LoVo (cell line): ENCODE results near the gene DHX8.
"Not testable (repeated sequence)": the region's sequence is repeated elsewhere in the genome, so short reads cannot be mapped to it uniquely, and the experiment has no call there.

ENCODE experiments used
- DNase-seq: peaks from one replicate; pipeline ENCODE4 v3.0.0-alpha.2; 2016; ENCODE audit warnings: low spot score

Gene DHX8

DNA sequence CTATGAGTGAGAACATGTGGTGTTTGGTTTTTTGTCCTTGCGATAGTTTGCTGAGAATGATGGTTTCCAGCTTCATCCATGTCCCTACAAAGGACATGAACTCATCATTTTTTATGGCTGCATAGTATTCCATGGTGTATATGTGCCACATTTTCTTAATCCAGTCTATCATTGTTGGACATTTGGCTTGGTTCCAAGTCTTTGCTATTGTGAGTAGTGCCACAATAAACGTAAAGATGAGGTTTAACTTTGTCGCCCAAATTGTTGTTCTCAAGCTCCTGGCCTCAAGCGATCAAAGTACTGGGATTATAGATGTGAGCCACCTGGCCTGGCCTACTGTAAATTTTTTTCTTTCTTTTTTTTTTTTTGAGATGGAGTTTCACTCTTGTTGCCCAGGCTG lies 21.2 kb upstream of the DHX8 start:
- not testable (repeated sequence) for DNase-seq

DNA sequence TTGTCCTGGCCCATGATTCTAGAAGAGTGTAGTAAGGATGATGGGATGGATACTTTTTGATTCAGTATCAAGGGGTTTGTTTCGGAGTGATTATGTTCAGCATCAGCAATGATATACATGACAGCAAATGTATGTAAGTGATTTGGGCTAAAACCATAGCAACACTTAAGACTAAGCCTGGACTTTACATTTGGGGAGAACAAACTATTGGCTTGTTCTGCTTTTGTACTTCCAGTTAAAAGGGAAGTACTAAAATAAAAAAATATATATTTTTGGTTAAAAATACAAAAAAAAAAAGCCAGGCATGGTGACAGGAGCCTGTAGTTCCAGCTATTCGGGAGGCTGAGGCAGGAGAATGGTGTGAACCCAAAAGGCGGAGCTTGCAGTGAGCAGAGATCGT lies 20.5 kb upstream of the DHX8 start:
- no peak for DNase-seq

- no peak for DNase-seq
Measured at GRCh38 chr17:43464046-43464445, 19.7 kb upstream of the DHX8 start.

DNA sequence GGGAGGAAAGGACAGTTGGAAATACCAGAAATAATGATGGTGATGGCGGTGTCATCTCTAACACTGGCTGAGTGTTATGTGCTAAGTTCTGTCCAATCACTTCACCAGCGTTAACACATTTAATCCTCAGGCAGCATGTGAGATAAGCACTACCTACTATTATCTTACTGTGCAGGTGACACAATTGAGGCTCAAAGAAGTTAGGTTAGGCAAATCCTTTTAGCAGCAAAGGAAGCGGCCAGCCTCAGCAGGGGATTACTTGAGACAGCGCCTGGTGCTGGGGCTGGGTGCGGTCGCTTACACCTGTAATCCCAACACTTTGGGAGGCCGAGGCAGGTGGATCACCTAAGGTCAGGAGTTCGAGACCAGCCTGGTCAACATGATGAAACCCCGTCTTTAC lies 18.7 kb upstream of the DHX8 start:
- DNase-seq = no peak

- no peak for DNase-seq
Measured at GRCh38 chr17:43467981-43468581, 15.7 kb upstream of the DHX8 start.

DNA sequence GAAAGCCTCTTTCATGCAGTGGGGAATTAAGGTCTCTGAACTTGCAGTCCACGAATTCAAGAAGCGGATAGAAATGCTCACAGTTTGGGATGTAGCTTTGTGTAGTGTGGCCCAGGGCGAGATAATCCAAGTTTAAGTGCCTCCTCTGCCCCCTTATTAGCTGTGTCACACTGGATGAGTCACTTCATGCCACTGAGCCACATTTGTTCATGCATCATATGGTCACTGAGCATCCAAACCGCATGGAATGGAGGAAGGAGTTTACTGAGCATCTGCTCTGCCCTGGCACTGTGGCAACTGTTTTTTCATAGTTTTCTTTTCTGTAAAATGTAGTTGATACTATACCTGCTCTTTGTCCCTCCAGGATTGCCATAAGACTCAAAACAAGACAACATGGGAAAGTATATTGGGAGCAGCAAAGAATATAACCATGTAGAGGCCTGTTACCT lies 15.1 kb upstream of the DHX8 start:
- DNase-seq = no peak

- DNase-seq = peak; percentile 24
Measured at GRCh38 chr17:43469145-43469544, 14.6 kb upstream of the DHX8 start.

DNA sequence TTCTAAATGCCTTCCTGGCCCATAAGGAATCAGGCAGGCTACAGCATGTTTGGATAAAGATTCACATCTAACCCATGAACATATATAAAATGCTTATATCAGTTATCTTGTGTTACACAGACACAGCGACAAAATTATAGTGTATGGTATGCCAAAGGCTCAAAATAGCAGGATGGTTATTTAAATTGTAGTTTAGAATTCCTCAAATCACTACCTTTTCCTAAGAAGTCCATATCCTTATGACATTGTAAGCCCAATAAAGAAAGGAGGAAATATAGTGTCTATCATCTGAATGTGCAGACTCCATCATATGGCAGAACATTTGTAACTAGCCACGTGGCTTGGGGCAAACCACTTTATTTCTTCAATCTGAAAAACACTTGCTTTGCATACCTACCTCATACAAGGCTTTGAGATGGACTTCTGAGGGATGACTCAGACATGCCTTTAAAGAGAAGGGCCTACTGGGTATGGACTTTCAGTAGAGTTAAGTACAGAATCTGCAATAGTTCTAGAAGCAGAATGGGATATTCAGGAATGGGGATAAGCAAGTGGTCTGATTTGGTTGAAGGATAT lies 12.1 kb upstream of the DHX8 start:
- no peak for DNase-seq

- DNase-seq = no peak
Measured at GRCh38 chr17:43475494-43476089, 8.2 kb upstream of the DHX8 start.

DNA sequence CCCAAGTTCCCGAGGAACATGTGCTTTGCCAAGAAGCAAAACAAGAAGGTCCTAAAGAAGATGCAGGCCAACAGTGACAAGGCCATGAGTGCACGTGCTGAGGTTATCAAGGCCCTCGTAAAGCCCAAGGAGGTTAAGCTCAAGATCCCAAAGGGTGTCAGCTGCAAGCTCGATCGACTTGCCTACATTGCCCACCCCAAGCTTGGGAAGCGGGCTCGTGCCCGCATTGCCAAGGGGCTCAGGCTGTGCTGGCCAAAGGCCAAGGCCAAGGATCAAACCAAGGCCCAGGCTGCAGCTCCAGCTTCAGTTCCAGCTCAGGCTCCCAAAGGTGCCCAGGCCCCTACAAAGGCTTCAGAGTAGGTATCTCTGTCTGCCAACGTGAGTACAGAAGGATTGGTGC lies 7.5 kb upstream of the DHX8 start:
- not testable (repeated sequence) for DNase-seq

DNA sequence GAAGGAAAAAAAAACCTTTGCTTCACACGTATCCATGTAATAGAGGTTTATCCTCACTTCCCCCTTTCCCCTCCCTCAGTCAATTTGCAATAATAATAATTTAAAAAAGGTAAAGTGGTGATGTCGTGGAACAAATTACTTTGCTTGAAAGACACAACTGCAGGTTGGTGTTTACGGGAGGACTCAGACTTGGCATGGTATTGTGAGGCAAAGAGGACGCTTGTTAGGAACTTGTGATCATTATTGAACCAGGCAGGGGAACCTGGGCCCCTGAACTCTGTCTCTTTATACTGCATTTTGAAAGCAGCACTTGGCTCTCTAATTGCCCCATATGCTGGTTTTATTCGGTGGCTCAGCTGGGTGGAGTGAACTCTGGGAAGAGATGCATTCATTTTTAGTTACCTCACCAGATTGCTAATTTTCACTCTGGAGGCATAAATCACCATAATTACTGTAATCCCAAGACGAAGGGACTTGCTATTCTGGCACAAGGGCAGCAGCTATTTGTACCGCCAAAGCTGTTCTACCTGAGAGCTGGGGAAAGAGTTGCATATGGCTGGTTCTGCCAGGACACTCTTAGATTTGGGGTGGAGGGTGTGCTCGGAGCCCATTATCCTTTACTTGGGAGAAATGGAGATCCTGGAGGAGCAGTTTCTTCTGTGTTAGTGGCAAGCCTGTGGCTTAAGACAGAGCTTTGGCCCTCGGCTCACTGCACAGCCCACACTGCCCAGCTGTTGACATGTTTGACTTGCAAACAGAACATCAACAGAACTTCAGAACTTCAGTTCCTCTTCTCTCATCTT lies 5.7 kb upstream of the DHX8 start:
- DNase-seq = no peak

DNA sequence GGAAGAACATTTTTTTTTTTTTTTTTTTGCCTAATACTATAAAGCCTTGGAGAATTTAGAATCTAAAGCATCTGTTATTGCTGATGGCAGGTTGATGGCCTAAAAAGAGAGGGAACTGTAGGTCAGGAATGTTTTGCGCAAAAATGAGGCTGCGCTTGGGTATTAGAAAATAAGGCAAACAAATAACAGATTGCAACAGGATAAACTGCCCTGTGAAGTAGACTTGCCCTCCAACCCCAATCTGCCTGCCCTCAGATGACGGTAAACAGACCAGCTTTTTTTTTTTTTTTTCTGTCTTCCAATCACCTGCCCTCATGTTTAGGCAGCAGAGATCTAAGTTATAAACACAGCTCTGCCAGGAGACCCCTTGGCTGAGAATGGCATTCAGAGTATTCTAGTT lies 3.8 kb upstream of the DHX8 start:
- no peak for DNase-seq

GRCh38 chr17:43482103-43483012 lies 1.4 kb upstream of the DHX8 start:
- DNase-seq = no peak

DNA sequence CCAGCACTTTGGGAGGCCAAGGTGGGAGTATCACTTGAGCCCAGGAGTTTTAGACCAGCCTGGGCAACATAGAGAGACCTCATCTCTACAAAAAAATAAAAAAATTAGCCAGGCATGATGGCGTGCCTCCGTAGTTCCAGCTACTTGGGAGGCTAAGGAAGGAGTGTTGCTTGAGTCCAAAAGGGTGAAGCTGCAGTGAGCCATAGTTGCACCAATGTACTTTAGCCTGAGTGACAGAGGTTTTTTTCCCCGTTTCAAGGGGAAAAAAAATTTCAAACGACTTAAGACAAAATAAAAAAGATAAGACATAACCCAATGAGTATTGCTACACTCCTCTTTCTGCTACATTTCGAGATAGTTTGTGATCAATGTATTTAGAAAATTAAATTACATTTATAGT lies 6.8 kb downstream of the DHX8 start:
- DNase-seq = no peak

- not testable (repeated sequence) for DNase-seq
Measured at GRCh38 chr17:43509440-43509839, 25.7 kb downstream of the DHX8 start.

GRCh38 chr17:43511199-43511598 lies 27.4 kb downstream of the DHX8 start:
- not testable (repeated sequence) for DNase-seq

DNA sequence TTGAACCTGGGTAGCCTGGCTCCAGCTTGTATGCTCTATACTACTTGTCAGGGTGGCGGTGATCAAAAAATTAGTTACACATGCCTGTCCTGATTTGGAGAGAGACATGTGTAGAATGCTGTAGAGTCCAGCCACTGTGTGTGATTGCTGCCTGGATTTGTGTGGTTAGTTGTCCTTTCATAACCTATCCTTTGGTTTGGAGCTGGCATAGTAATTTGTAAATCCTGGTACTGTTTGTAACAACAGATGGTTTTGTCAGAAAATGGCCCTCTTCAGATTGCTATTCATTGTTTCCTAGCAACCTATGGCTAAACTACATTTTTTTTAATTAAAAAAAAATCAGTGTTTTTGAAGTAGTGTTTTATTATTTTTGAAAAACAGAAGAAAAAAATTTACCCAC lies 31.9 kb downstream of the DHX8 start:
- DNase-seq = no peak

- DNase-seq = no peak
Measured at GRCh38 chr17:43517161-43517560, 33.4 kb downstream of the DHX8 start.

DNA sequence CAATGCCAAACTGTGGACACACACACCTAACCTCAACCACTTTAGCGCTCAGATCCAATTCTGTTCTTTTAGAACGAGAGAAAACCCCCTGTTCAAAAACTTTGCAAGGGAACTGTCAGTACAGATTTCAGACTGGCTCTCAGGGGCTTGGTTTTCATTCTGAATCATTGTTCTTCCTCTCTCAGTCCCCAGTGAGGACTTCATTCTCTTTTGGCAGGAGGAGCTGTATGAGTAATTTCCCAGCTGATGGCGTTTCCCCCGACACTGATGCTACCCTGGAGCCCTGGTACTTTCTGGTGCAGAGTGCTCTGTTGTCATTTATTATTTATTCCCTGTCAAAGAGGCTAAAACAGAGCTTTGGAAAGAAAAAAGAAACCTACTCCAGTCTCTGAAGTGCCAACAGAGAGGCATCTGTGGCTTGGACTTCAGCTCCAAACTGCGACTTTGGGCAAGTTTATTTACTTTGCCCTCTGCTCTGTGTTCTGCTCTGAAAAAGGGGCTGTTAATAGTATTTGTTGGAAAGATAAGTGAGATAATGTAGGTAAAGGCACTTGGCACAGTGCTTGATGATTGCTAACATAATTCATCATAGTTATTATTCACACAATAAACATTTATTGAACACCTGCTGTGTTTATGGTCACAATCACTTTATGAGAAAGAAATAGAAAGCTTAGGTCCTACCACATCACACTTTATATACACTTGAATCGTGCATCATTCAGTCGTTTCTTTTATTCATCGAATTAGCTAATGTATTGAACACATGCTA lies 34.0 kb downstream of the DHX8 start:
- no peak for DNase-seq

GRCh38 chr17:43521389-43521788 lies 37.6 kb downstream of the DHX8 start:
- DNase-seq = no peak

DNA sequence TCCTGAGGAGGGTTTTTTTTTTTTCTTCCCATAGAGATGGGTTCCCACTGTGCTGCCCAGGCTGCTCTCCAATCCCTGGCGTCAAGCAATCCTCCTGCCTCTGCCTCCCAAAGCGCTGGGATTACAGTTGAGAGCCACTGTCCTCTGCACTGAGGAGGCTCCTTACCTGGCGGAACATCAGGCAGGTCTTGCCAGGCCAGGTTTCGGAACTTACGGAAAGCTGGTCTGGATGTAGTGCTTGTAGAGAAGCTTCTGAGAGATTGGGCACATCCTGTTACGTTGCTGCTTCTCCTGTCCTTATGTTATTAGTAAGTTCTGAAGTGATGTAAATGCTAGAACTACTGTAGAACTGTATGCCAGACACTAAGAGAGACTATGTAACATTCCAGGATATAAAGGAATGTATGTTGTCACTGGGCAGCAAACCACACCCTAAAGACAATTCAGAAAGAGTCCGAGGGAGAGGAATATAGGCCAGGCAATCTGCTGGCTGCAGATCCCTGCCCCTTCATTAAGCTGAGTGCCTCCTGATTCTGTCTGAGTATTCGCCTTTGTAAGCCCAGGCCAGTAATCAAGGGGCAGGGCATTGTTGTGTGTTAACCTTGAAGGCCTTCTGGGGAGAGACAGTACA lies 41.3 kb downstream of the DHX8 start:
- no peak for DNase-seq
